Mesenchymal stem cell (in vitro differentiated cells and primary cell): ENCODE measurements around the gene GPRIN2.

Source experiments
- DNase-seq: peaks from one replicate; pipeline ENCODE4 v3.0.0-alpha.2; 2013
- H2AFZ ChIP-seq: one replicate; pipeline ENCODE4 v1.6.1; 2013; ENCODE audit warnings: low read depth, mild to moderate bottlenecking, control low read depth, inconsistent platforms, low read length, moderate library complexity
- H2AK5ac ChIP-seq: 2 replicates; pipeline ENCODE4 v1.6.1; 2013; ENCODE audit warnings: low read length, moderate library complexity, mild to moderate bottlenecking, inconsistent platforms; ENCODE audit not compliant: severe bottlenecking
- H2BK120ac ChIP-seq: one replicate; pipeline ENCODE4 v1.6.1; 2013; ENCODE audit warnings: low read depth, mild to moderate bottlenecking, inconsistent platforms, low read length, moderate library complexity
- H2BK12ac ChIP-seq, 2 experiments: one replicate each; pipeline ENCODE4 v1.6.1; 2013; ENCODE audit warnings: inconsistent platforms in 2 of 2, low read length in 2 of 2, mild to moderate bottlenecking in 2 of 2, moderate library complexity in 2 of 2, control low read depth in 1 of 2
- H2BK15ac ChIP-seq: one replicate; pipeline ENCODE4 v1.6.1; 2013; ENCODE audit warnings: mild to moderate bottlenecking, low read depth, inconsistent platforms; ENCODE audit not compliant: poor library complexity, severe bottlenecking
- H2BK5ac ChIP-seq: 2 replicates; pipeline ENCODE4 v1.6.1; 2013; ENCODE audit warnings: low read depth, mild to moderate bottlenecking, low read length, control low read depth, inconsistent platforms; ENCODE audit not compliant: poor library complexity, severe bottlenecking
- H3K14ac ChIP-seq, 2 experiments: one replicate each; pipeline ENCODE4 v1.6.1; 2013; ENCODE audit warnings: inconsistent platforms in 2 of 2, low read length in 2 of 2, control low read depth in 1 of 2, mild to moderate bottlenecking in 1 of 2, moderate library complexity in 1 of 2
- H3K18ac ChIP-seq, 2 experiments: one replicate each; pipeline ENCODE4 v1.6.1; 2013; ENCODE audit warnings: inconsistent platforms in 2 of 2, low read length in 2 of 2, control low read depth in 1 of 2, low read depth in 1 of 2, mild to moderate bottlenecking in 1 of 2
- H3K23ac ChIP-seq, 2 experiments: one replicate each; pipeline ENCODE4 v1.6.1; 2013; ENCODE audit warnings: inconsistent platforms in 2 of 2, low read length in 2 of 2, mild to moderate bottlenecking in 2 of 2, moderate library complexity in 2 of 2, control low read depth in 1 of 2
- H3K27ac ChIP-seq: 2 replicates; pipeline ENCODE4 v1.5.1; 2013; ENCODE audit warnings: mild to moderate bottlenecking, moderate library complexity, low read length, control low read depth, inconsistent platforms; ENCODE audit not compliant: poor library complexity, severe bottlenecking
- H3K27me3 ChIP-seq, 2 experiments: 2 replicates each; pipeline versions ENCODE4 v1.6.1 to v1.7.0; 2013; ENCODE audit warnings: low read length in 2 of 2, mild to moderate bottlenecking in 2 of 2, moderate library complexity in 2 of 2, control low read depth in 1 of 2, inconsistent platforms in 1 of 2; ENCODE audit not compliant: control insufficient read depth in 1 of 2, insufficient read depth in 1 of 2
- H3K36me3 ChIP-seq, 2 experiments: 2 replicates each; pipeline versions ENCODE4 v1.6.1 to v1.7.0; 2013; ENCODE audit warnings: low read length in 2 of 2, control low read depth in 1 of 2, inconsistent platforms in 1 of 2, low read depth in 1 of 2, mild to moderate bottlenecking in 1 of 2; ENCODE audit not compliant: insufficient read depth in 2 of 2, control insufficient read depth in 1 of 2
- H3K4ac ChIP-seq, 2 experiments: one replicate each; pipeline ENCODE4 v1.6.1; 2013; ENCODE audit warnings: inconsistent platforms in 2 of 2, low read length in 2 of 2, mild to moderate bottlenecking in 2 of 2, moderate library complexity in 2 of 2, control low read depth in 1 of 2, low read depth in 1 of 2
- H3K4me1 ChIP-seq: 2 replicates; pipeline ENCODE4 v1.6.1; 2013; ENCODE audit warnings: low read depth, low read length, control low read depth; ENCODE audit not compliant: control insufficient read depth, insufficient read depth
- H3K4me2 ChIP-seq: 2 replicates; pipeline ENCODE4 v1.6.1; 2013; ENCODE audit warnings: low read length, mild to moderate bottlenecking, inconsistent platforms; ENCODE audit not compliant: poor library complexity, severe bottlenecking
- H3K4me3 ChIP-seq, 2 experiments: 2 replicates each; pipeline versions ENCODE4 v1.5.1 to v1.7.0; 2013; ENCODE audit warnings: low read length in 2 of 2, mild to moderate bottlenecking in 2 of 2, control low read depth in 1 of 2, low read depth in 1 of 2; ENCODE audit not compliant: insufficient read depth in 1 of 2
- H3K79me1 ChIP-seq: replicated peaks from 2 replicates; pipeline ENCODE4 v1.6.1; 2013; ENCODE audit warnings: mild to moderate bottlenecking, control low read depth, low read length, inconsistent platforms; ENCODE audit not compliant: poor library complexity, severe bottlenecking
- H3K9ac ChIP-seq: 2 replicates; pipeline ENCODE4 v1.7.0; 2013; ENCODE audit warnings: mild to moderate bottlenecking, low read length, moderate library complexity
- H3K9me3 ChIP-seq: 2 replicates; pipeline ENCODE4 v1.7.0; 2013; ENCODE audit warnings: mild to moderate bottlenecking, low read length; ENCODE audit not compliant: control insufficient read depth
- H4K8ac ChIP-seq: one replicate; pipeline ENCODE4 v1.6.1; 2013; ENCODE audit warnings: inconsistent platforms, mild to moderate bottlenecking, low read length, moderate library complexity
- H4K91ac ChIP-seq: one replicate; pipeline ENCODE4 v1.6.1; 2013; ENCODE audit warnings: mild to moderate bottlenecking, low read length, inconsistent platforms
- WGBS: methylation state at CpG from one replicate; pipeline ENCODE4 v1.1.7; 2013; ENCODE audit warnings: mixed read lengths; 5-methylcytosine and 5-hydroxymethylcytosine counted together

The GPRIN2 gene

DNA sequence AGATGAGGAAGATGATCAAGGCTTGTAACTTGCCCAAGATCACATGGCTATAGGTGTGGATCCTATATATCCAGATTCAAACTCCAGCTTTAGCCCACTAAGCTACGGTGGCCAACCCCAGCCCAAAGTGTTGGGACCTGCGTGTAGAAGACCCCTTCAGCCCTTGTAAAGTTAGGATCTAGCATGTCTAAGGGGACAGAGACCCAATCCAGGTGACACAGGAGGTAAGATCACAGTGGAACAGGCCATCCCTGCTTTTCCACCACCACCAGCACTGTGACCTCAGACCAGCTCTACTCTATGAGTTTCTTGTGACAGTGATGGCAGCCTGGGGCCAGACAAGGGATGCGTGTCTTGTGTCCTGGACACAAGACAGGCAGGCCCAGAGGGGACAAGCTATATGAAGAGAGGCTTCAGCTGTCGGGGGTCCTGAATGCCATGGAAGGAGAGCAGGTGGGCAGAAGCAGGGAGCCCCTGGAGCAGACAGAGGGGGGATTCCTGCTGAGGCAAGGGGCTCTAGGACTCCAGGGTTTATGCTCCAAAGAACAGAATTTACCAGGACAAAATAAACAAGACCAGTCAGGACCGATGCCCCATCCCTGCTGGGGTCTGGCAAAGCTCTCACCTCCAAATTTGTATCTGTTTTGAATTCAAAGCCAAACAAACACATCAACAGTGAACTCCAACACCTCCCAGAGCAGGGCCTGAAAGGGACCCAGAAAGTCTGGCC lies 10.4 kb downstream of the GPRIN2 start:
- Histone ChIP-seq H2BK5ac (no peak overlapping the region), H2BK120ac (no peak overlapping the region), H3K4me3 (no peak overlapping the region), H3K4ac (no peak overlapping the region), H2BK12ac (no peak overlapping the region), H3K4me1 (peaks cover 22% of the 10 kb centered on the region), H2AFZ (no peak overlapping the region), H2BK15ac (no peak overlapping the region), H3K27me3 (peaks cover 0 to 93% of the 10 kb centered on the region in 2 experiments), H3K9ac (no peak overlapping the region), H4K8ac (no peak overlapping the region), H4K91ac (no peak overlapping the region), H3K27ac (no peak overlapping the region), H3K4me2 (no peak overlapping the region), H3K9me3 (no peaks in the 10 kb centered on the region), H2AK5ac (no peak overlapping the region), H3K14ac (no peak overlapping the region), H3K79me1 (no peaks in the 10 kb centered on the region), H3K18ac (no peak overlapping the region), H3K36me3 (peaks cover 0 to 39% of the 10 kb centered on the region in 2 experiments), H3K23ac (no peak overlapping the region)
- WGBS, result 72% methylated on average over 5 of the region's 5 CpGs
- DNase-seq, result no peak

DNA sequence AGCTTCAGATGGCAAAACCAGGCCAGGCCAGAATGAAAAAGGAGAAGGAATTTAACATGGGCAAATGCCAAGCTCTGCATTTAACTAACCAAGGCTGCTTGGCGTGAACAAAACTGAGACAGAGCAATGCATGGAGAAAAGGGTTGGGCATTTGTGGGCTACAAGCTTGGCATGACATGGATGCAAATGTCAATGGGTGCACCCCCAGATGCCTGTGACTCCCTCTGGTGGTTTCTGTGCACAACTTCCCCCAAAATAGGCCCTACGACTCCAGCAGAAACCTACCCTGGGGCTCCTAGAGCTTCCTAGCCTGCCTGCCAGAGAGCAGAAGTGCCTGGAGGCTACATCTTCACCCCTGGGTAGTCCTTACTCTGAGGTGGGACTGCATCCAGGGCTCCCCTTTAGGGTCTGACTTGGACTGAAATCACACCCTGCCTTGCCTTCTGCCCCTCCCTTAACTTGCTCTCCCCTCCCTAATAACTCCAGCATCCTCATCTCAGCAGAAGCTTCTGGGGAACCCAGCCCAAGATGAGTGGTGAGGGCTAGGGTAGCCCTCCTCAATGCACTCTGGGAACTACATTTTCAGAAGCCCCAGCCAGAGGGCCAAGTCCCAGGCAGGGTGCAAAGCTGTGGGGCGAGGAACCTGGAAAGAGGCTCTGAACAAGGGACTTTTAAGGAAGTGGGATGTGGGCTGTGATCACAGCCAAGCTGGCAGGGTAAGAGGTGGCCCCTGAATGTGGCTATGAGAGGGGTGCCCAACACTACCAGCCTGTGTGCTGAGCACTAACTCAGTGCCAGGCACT lies 11.3 kb downstream of the GPRIN2 start:
- peaks cover 0 to 93% of the 10 kb centered on the region in 2 experiments for H3K27me3 ChIP-seq

DNA sequence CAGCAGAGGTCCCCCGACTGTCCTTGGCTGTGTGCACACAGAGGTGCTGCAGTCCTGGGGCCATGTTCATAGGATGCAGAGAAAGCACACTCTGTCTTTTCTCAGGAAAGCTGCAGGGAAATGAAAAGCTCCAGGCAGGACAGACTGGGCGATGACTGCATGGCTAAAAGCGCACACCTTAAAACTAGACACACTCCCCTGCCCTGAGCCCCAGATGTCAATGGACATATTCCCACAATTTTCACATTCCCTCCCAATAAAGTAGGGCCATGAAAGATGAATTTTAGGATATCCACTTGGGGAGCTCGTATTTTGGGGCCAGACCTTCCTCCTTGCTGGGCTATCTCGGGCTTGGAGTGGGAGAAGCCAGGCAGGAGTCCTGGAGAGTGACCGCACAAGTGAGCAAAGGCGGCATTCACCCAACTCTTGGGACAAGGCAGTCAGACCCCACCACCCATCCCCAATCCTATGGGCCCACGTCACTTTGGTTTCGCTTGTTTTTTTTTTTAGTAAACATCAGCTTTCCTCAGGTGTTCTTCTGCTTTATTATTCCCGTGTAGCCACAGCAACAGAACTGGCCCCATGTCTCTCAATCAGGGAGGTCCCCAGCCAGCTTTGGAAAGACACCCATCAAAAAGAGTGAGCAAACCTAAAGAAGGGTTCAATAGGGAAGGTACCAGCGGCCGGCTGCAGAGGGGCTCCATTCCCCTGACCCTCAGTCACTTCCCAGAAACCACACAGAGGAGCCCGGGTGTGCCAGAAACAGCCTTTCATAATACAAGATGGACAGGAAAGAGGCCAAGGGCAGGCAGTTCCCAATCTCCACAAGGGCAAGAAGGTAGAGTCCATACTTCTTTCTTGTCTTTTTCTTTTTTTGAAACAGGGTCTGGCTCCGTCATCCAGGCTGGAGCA lies 12.7 kb downstream of the GPRIN2 start:
- no peak overlapping the region for H2BK120ac ChIP-seq
- peaks cover 0 to 90% of the 10 kb centered on the region in 2 experiments for H3K27me3 ChIP-seq
- no peak overlapping the region for H2AFZ ChIP-seq
- no peak overlapping the region for H3K23ac ChIP-seq
- H3K4me3 ChIP-seq, result no peak overlapping the region
- 91% methylated on average over 14 of the region's 14 CpGs for WGBS
- no peak overlapping the region for H2AK5ac ChIP-seq
- no peak overlapping the region for H3K18ac ChIP-seq
- H2BK5ac ChIP-seq, result no peak overlapping the region
- no peak overlapping the region for H4K8ac ChIP-seq
- H3K36me3 ChIP-seq, result peaks cover 0 to 23% of the 10 kb centered on the region in 2 experiments
- no peaks in the 10 kb centered on the region for H3K79me1 ChIP-seq
- H3K4me1 ChIP-seq, result peaks cover 32% of the 10 kb centered on the region
- no peak overlapping the region for H3K4me2 ChIP-seq
- no peak overlapping the region for H3K27ac ChIP-seq
- H3K9ac ChIP-seq, result no peak overlapping the region
- H3K9me3 ChIP-seq, result no peaks in the 10 kb centered on the region
- H2BK15ac ChIP-seq, result no peak overlapping the region
- H3K14ac ChIP-seq, result no peak overlapping the region
- no peak overlapping the region for H3K4ac ChIP-seq
- DNase-seq, result no peak
- no peak overlapping the region for H2BK12ac ChIP-seq
- H4K91ac ChIP-seq, result no peak overlapping the region

More for the DNA sequence above, 11.3 kb downstream of the GPRIN2 start:
- 69% methylated on average over 3 of the region's 3 CpGs for WGBS
- H3K4ac ChIP-seq, result no peak overlapping the region
- no peak overlapping the region for H2AFZ ChIP-seq
- H3K14ac ChIP-seq, result no peak overlapping the region
- no peaks in the 10 kb centered on the region for H3K9me3 ChIP-seq
- no peak overlapping the region for H3K27ac ChIP-seq
- no peak overlapping the region for H2BK120ac ChIP-seq
- H3K9ac ChIP-seq, result no peak overlapping the region
- no peak overlapping the region for H2BK5ac ChIP-seq
- no peak overlapping the region for H4K91ac ChIP-seq
- H2BK12ac ChIP-seq, result no peak overlapping the region
- no peaks in the 10 kb centered on the region for H3K79me1 ChIP-seq
- H3K18ac ChIP-seq, result no peak overlapping the region
- no peak overlapping the region for H3K4me3 ChIP-seq
- no peak overlapping the region for H3K4me2 ChIP-seq
- H3K4me1 ChIP-seq, result peaks cover 29% of the 10 kb centered on the region
- no peak overlapping the region for H2AK5ac ChIP-seq
- H2BK15ac ChIP-seq, result no peak overlapping the region
- no peak overlapping the region for H4K8ac ChIP-seq
- H3K36me3 ChIP-seq, result peaks cover 0 to 35% of the 10 kb centered on the region in 2 experiments
- H3K23ac ChIP-seq, result no peak overlapping the region
- DNase-seq, result no peak
